GM12872 (cell line): ENCODE data around the gene ACVR1.

ENCODE experiments used
- TF ChIP-seq, protein P1 (sequence below): IDR thresholded peaks from 3 replicates; pipeline ENCODE4 v1.5.1; 2011; ENCODE audit warnings: low read depth, mild to moderate bottlenecking, low read length, moderate library complexity; ENCODE audit not compliant: insufficient read depth

ACVR1 gene

DNA sequence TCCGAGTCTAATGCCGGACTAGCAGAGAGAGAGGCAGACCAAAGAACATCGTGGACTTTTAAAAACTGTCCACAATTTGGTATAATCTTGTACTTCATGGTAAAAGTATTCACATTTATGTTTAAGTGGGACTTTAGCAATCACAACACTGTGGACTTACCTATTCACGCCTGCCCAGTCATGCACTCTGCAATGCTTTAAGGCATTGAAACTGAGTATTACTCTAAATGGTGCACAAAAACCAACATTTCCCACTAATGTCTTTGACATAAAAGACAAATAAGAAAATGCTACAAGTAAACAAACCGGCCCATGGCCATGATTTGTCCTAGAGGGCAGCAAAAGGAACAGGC lies 91.3 kb downstream of the ACVR1 start:
- TF ChIP-seq, protein P1, sequence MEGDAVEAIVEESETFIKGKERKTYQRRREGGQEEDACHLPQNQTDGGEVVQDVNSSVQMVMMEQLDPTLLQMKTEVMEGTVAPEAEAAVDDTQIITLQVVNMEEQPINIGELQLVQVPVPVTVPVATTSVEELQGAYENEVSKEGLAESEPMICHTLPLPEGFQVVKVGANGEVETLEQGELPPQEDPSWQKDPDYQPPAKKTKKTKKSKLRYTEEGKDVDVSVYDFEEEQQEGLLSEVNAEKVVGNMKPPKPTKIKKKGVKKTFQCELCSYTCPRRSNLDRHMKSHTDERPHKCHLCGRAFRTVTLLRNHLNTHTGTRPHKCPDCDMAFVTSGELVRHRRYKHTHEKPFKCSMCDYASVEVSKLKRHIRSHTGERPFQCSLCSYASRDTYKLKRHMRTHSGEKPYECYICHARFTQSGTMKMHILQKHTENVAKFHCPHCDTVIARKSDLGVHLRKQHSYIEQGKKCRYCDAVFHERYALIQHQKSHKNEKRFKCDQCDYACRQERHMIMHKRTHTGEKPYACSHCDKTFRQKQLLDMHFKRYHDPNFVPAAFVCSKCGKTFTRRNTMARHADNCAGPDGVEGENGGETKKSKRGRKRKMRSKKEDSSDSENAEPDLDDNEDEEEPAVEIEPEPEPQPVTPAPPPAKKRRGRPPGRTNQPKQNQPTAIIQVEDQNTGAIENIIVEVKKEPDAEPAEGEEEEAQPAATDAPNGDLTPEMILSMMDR: no peak

DNA sequence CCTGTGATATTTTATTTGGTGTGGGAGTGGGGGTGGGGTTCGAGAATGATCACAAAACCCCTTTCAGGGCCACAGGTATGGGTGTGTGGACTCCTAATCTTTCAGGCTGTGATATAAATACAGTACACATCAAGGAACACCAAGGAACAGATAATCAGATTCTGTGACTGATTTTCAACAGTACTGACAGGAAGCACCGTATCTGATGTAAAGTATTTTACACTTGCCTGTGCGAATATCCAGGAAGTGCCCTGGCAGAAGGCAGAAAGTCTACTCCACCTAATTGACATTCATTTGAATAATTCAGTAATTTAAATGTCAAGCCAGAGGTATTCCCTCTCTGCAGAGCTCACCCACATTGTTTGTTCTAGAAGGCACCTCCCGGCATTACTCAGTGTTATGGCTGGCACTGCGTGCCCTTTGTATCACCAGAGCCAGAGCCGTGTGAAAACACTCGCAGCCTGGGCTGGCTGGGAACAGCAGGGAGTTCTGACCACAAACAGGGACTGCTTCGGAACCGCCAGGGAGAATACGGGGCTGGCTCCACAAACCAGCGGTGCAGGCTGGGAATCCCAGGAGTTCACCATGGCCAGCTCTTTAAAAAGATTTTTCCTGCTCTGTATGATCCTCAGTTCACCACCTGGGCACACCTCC lies 91.8 kb downstream of the ACVR1 start:
- TF ChIP-seq, protein P1: no peak

DNA sequence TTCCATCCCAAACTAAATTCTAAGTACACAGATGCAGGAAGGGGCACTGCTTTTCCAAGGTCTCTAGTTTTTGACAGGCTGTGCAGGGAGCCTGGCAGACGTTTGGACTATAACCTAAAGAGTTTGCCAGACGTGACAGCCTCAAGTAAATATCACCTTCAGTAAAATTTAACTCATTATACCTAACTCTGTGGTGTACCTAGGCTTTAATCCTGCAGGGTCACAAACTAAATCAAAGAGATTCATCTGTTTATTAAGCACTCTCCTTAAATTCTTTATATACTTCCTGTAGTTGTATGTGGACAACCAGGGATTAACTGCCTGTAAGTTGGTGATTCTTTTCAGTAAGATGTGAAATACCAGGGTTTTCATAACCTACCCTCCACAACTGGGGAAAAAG lies 92.9 kb downstream of the ACVR1 start:
- TF ChIP-seq, protein P1: no peak

DNA sequence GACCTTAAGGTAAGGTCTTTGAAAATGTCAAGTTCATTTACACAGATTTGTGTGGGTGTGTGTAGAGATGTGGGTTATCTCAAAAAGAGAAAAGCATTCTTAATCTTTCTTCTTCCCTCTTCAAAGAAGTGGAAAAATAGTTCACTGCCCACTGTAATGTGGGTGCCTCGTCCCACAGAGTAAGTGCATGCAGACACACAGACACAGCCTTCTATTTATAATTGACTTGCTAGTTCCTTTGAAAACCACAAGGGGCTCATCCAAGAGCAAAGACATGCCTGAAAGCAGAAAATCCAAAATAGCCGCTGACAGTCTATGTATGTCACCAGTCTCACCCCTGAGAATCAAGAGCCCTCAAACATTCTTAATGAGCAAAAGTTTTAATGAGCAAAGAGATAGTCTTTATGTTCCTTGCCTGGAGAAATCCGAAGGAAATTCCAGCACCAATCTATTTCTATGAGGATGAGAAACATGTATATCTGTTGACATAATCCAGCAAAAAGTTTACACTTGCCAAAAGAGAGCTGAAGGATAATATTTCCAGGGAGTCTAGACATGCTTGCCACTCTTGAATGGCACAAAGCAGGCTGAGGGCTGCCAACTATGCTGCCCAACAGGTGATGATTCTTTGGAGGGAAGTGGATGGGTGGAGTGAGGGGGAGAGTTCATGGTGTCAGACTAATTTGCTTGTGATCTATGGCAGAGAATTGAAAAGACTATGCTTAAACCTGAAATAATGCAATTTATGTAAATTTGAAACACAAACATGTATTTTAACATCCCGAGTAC lies 93.9 kb downstream of the ACVR1 start:
- TF ChIP-seq, protein P1: no peak

DNA sequence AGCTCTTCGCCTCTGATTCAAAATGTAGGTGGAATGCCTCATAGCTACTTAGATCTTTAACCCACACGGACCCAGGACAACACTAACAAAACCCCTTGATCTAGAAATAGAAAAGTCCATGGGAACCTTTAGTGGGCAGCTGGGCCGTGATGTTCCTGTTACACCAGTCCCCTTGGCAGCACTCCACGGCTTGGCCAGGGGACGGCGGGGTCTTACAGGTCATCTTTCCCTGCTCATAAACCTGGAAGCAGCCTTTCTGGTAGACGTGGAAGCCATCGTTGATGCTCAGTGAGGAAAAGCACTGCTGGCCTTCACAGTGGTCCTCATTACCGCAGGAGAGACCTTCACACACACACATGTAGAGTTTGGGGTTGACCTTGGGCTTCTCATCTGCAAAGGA lies 95.9 kb downstream of the ACVR1 start:
- TF ChIP-seq, protein P1: no peak

DNA sequence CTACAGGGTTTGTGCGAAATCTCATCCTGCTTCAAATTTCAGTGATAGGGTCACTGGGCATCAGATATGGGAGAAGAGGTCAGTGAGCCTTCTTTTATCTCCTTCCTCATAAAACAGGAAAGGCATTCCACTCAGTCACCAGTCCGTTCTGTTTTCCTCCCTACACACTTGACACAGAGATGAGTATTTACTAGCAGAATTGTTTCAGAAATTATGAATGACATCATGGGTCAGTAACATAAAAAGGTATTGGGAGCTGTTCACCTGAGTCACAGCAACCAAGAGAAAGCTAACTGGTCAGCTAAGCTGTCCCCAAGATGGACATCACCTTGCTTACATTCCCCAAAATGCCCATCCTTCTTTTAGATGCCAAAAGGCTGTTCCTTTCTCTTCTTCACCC lies 96.3 kb downstream of the ACVR1 start:
- TF ChIP-seq, protein P1: no peak

DNA sequence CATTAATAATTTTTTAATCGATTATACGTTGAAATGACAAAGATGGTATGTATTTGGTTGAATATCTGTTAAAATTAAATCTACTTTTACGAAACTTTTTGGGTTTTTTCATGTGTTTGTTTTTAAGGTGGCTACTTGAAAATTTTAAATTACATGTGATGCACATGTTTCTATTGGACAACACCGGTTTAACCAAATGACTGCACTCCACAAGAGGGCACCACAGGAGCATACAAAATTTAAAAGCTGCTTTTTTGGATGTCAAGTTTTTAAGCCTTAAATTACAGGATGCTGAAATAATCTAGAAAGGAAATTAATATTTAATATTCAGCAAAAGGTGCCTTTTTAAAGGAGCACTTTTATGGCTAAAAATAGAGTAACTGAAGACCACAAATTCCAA lies 98.7 kb downstream of the ACVR1 start:
- TF ChIP-seq, protein P1: peak; percentile 49
